Endodermal cell (in vitro differentiated cells): Measurements from ENCODE around the gene MYOF. TPM values are rescaled to one million over a fixed set of nuclear protein-coding genes. Genes with fewer than 3 reads are reported as not detected.

Source experiments
- DNase-seq: peaks from one replicate; pipeline ENCODE4 v3.0.0-alpha.2; 2017
- H3K27ac ChIP-seq: 2 replicates; pipeline ENCODE4 v1.5.1; 2013; ENCODE audit warnings: mild to moderate bottlenecking, low read depth, low read length, moderate library complexity
- H3K27me3 ChIP-seq: 2 replicates; pipeline ENCODE4 v1.6.1; 2013; ENCODE audit warnings: mild to moderate bottlenecking, low read length, moderate library complexity; ENCODE audit not compliant: insufficient read depth, control insufficient read depth, poor library complexity, severe bottlenecking
- H3K36me3 ChIP-seq: 2 replicates; pipeline ENCODE4 v1.7.0; 2013; ENCODE audit warnings: mild to moderate bottlenecking, low read length, moderate library complexity; ENCODE audit not compliant: control insufficient read depth, insufficient read depth
- H3K4me1 ChIP-seq: one replicate; pipeline ENCODE4 v1.7.0; 2013; ENCODE audit warnings: low read length; ENCODE audit not compliant: control insufficient read depth, insufficient read depth
- H3K4me3 ChIP-seq: 2 replicates; pipeline ENCODE4 v1.5.1; 2013; ENCODE audit warnings: mild to moderate bottlenecking, low read length, moderate library complexity
- H3K9ac ChIP-seq: 2 replicates; pipeline ENCODE4 v1.6.1; 2013; ENCODE audit warnings: mild to moderate bottlenecking, low read length, moderate library complexity; ENCODE audit not compliant: poor library complexity, severe bottlenecking; ENCODE audit errors: extremely low read depth
- H3K9me3 ChIP-seq: 2 replicates; pipeline ENCODE4 v1.6.1; 2013; ENCODE audit warnings: mild to moderate bottlenecking, low read length, moderate library complexity; ENCODE audit not compliant: control insufficient read depth
- H3K27ac Mint-ChIP-seq: 2 replicates; pipeline ENCODE4 v1.8.0; 2020; ENCODE audit warnings: mixed read lengths
- H3K27me3 Mint-ChIP-seq: 2 replicates; pipeline ENCODE4 v1.8.0; 2021; ENCODE audit warnings: mild to moderate bottlenecking, mixed read lengths; ENCODE audit not compliant: insufficient read depth
- H3K36me3 Mint-ChIP-seq: 2 replicates; pipeline ENCODE4 v1.8.0; 2020; ENCODE audit warnings: low read depth, mixed read lengths
- H3K4me1 Mint-ChIP-seq: 2 replicates; pipeline ENCODE4 v1.8.0; 2020; ENCODE audit warnings: mixed read lengths
- H3K4me3 Mint-ChIP-seq: 2 replicates; pipeline ENCODE4 v1.8.0; 2020; ENCODE audit warnings: mild to moderate bottlenecking, moderate library complexity, mixed read lengths
- H3K9me3 Mint-ChIP-seq: 2 replicates; pipeline ENCODE4 v1.8.0; 2020; ENCODE audit warnings: mild to moderate bottlenecking, mixed read lengths
- WGBS, 2 experiments: methylation state at CpG; one replicate each; pipeline versions ENCODE4 v1.1.5 to v1.1.7; 2013; ENCODE audit warnings: missing lambda C conversion rate in 2 of 2, mixed read lengths in 1 of 2; ENCODE audit not compliant: insufficient coverage in 1 of 2, insufficient read length in 1 of 2; 5-methylcytosine and 5-hydroxymethylcytosine counted together
- total RNA-seq, 2 donors: library from RNA; stranded (reverse); fragmentation: NEBNext Ultra II Directional in 1 of 2; extraction: Animal tissue kit (Norgen Biotek cat#: 25700) in 1 of 2; gene quantifications; 2 replicates in 1 of 2; 3 replicates in 1 of 2; pipeline ENCODE4 v1.2.1, GENCODE V29; 2021
- TF ChIP-seq, protein P1 (sequence below): fragments of 200-600 bp; sonication (generic); conservative IDR thresholded peaks from 2 replicates; pipeline ENCODE4 v1.5.0; 2021; ENCODE audit warnings: antibody characterized with exemption, mild to moderate bottlenecking

MYOF gene
- total RNA-seq, 2 donors from 2014 or later, result 37.4 to 93.8 TPM

DNA sequence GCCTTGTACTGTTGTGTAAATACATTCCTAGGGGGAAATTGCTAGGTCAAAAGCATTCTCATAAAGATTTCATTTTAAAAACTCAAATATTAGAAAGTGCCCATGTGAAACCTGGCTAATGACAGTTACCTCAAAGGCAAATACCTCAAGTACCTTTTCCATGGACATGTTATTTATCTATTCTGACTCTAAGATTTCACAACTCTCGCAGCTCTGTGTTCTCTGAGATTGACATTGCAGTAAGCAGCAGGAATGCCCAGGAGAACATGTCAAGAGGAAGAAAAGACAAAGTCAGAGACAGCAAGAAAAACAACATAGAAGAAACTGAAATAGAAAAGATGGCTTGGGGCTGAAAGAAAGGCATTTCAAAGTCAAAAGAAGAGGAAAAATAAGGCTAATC, 221.0 kb downstream of the MYOF start:
- DNase-seq, result no peak
- WGBS, 2 experiments, result 92 to 100% methylated on average over 1 of the region's 1 CpG
- H3K4me3 ChIP-seq, result no peak overlapping the region
- no peak overlapping the region for H3K27ac ChIP-seq
- Mint-ChIP-seq H3K36me3 (peaks cover 3% of the 10 kb centered on the region), H3K27me3 (no peaks in the 10 kb centered on the region), H3K4me1 (peaks cover 5% of the 10 kb centered on the region), H3K9me3 (peaks cover 8% of the 10 kb centered on the region), H3K4me3 (no peak overlapping the region), H3K27ac (peak overlapping the region; percentile 55)
- H3K9me3 ChIP-seq, result peaks cover 8% of the 10 kb centered on the region
- H3K4me1 ChIP-seq, result no peaks in the 10 kb centered on the region
- H3K36me3 ChIP-seq, result no peaks in the 10 kb centered on the region
- TF ChIP-seq, protein P1, sequence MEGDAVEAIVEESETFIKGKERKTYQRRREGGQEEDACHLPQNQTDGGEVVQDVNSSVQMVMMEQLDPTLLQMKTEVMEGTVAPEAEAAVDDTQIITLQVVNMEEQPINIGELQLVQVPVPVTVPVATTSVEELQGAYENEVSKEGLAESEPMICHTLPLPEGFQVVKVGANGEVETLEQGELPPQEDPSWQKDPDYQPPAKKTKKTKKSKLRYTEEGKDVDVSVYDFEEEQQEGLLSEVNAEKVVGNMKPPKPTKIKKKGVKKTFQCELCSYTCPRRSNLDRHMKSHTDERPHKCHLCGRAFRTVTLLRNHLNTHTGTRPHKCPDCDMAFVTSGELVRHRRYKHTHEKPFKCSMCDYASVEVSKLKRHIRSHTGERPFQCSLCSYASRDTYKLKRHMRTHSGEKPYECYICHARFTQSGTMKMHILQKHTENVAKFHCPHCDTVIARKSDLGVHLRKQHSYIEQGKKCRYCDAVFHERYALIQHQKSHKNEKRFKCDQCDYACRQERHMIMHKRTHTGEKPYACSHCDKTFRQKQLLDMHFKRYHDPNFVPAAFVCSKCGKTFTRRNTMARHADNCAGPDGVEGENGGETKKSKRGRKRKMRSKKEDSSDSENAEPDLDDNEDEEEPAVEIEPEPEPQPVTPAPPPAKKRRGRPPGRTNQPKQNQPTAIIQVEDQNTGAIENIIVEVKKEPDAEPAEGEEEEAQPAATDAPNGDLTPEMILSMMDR, result no peak
- H3K9ac ChIP-seq, result no peak overlapping the region
- H3K27me3 ChIP-seq, result no peaks in the 10 kb centered on the region

DNA sequence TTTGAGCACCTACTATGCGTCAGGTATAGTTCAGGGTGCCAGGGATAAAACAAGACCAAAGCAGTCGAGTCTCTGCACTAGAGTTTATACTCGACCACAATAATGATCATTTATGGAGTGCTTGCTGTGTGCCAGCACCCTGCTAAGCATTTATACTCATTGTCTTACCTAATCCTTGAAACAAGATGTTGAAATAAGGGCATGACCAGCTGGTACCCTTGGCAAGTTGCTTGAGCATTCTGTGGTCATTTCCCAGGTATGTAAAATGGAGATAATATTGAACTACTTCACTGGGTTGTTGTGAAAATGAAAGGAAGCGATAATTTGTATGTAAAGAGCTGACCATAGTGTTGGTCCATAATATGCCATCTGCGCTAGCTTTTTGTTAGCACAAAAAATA, 223.0 kb downstream of the MYOF start:
- DNase-seq, result no peak
- WGBS, 2 experiments, result 95 to 100% methylated on average over 5 of the region's 5 CpGs
- TF ChIP-seq, protein P1, result no peak
- Mint-ChIP-seq H3K36me3 (no peaks in the 10 kb centered on the region), H3K4me1 (peaks cover 8% of the 10 kb centered on the region), H3K27me3 (no peaks in the 10 kb centered on the region), H3K27ac (no peak overlapping the region), H3K9me3 (no peaks in the 10 kb centered on the region), H3K4me3 (no peak overlapping the region)
- H3K4me3 ChIP-seq, result no peak overlapping the region
- no peak overlapping the region for H3K9ac ChIP-seq
- no peaks in the 10 kb centered on the region for H3K27me3 ChIP-seq
- no peaks in the 10 kb centered on the region for H3K36me3 ChIP-seq
- no peak overlapping the region for H3K27ac ChIP-seq
- no peaks in the 10 kb centered on the region for H3K4me1 ChIP-seq
- H3K9me3 ChIP-seq, result peaks cover 4% of the 10 kb centered on the region

Other genes with a start within 250 kb of the MYOF start
- 10 to 100 TPM; 50.3 to 66.8 TPM for gene CEP55, start 14.3 kb upstream of the MYOF start, total RNA-seq
- gene FFAR4, start 84.3 kb upstream of the MYOF start, total RNA-seq, result not detected
- gene RBP4, start 118.9 kb upstream of the MYOF start, total RNA-seq, result under 1 TPM; 0.82 to 0.86 TPM
- gene PDE6C, start 130.2 kb upstream of the MYOF start, total RNA-seq, result not detected
- gene FRA10AC1, start 220.3 kb upstream of the MYOF start, total RNA-seq, result 10 to 100 TPM; 16.5 to 28.3 TPM